Fibroblast of lung (primary cell): Measurements from ENCODE around the gene OR10P1. TPM values are rescaled to one million over a fixed set of nuclear protein-coding genes. Genes with fewer than 3 reads are reported as not detected.
A peak's percentile ranks its signal among the peaks of the same experiment; 100 is the strongest.

Experiments used
- DNase-seq, 2 donors: peaks; one replicate each; pipeline versions ENCODE4 v3.0.0 to v3.0.0-alpha.2; 2010; ENCODE audit warnings: low read depth in 2 of 2
- H2AFZ ChIP-seq: 2 replicates; pipeline ENCODE4 v1.5.1; 2012; ENCODE audit warnings: low read length, control low read depth, inconsistent platforms
- H3K27ac ChIP-seq: 2 replicates; pipeline ENCODE4 v1.5.1; 2011; ENCODE audit warnings: low read length, control low read depth; ENCODE audit not compliant: insufficient read depth
- H3K27me3 ChIP-seq: 2 replicates; pipeline ENCODE4 v1.5.1; 2011; ENCODE audit warnings: mild to moderate bottlenecking, low read length; ENCODE audit not compliant: control insufficient read depth, insufficient read depth
- H3K36me3 ChIP-seq: 2 replicates; pipeline ENCODE4 v1.5.1; 2011; ENCODE audit warnings: low read length; ENCODE audit not compliant: control insufficient read depth, insufficient read depth
- H3K4me1 ChIP-seq: 2 replicates; pipeline ENCODE4 v1.5.1; 2011; ENCODE audit warnings: low read length; ENCODE audit not compliant: control insufficient read depth, insufficient read depth; ENCODE audit errors: extremely low read depth
- H3K4me2 ChIP-seq: 2 replicates; pipeline ENCODE4 v1.5.1; 2011; ENCODE audit warnings: low read length, control low read depth; ENCODE audit not compliant: insufficient read depth; ENCODE audit errors: extremely low read depth
- H3K4me3 ChIP-seq, 4 experiments: fragments of 200-600 bp in 1 of 4; sonication (generic) in 1 of 4; replicated peaks in 1 of 4; 2 replicates each; pipeline ENCODE4 v1.5.1; 2011 to 2016; ENCODE audit warnings: low read length in 4 of 4, low read depth in 3 of 4, mild to moderate bottlenecking in 3 of 4, control low read depth in 2 of 4, inconsistent platforms in 1 of 4, mixed read lengths in 1 of 4; ENCODE audit not compliant: insufficient read depth in 1 of 4; ENCODE audit errors: control extremely low read depth in 1 of 4
- H3K79me2 ChIP-seq: 2 replicates; pipeline ENCODE4 v1.5.1; 2012; ENCODE audit warnings: mild to moderate bottlenecking, low read length, inconsistent platforms; ENCODE audit not compliant: control insufficient read depth, insufficient read depth
- H3K9ac ChIP-seq: 2 replicates; pipeline ENCODE4 v1.5.1; 2011; ENCODE audit warnings: mild to moderate bottlenecking, low read length, control low read depth; ENCODE audit not compliant: insufficient read depth
- H3K9me3 ChIP-seq: 2 replicates; pipeline ENCODE4 v1.5.1; 2012; ENCODE audit warnings: low read depth, low read length; ENCODE audit not compliant: control insufficient read depth, insufficient read depth
- H4K20me1 ChIP-seq: 2 replicates; pipeline ENCODE4 v1.5.1; 2011; ENCODE audit warnings: low read length; ENCODE audit not compliant: control insufficient read depth, insufficient read depth; ENCODE audit errors: extremely low read depth
- EZH2 ChIP-seq: IDR thresholded peaks from 2 replicates; pipeline ENCODE4 v1.5.1; 2012; ENCODE audit warnings: low read length, control low read depth, mild to moderate bottlenecking; ENCODE audit errors: missing control alignments
- polyA plus RNA-seq, 2 donors: library from polyadenylated mRNA; depleted of rRNA in 1 of 2; stranded (reverse) in 1 of 2; unstranded in 1 of 2; fragments of >200 nt; gene quantifications; 2 replicates each; pipeline ENCODE4 v1.2.1, GENCODE V29; 2011 to 2012; ENCODE audit warnings: missing spikeins in 1 of 2
- total RNA-seq: library from RNA; depleted of rRNA; stranded (reverse); fragments of >200 nt; gene quantifications from 2 replicates; pipeline ENCODE4 v1.2.1, GENCODE V29; 2014
- TF ChIP-seq, protein P1 (sequence below), 2 donors: IDR thresholded peaks in 1 of 2; conservative IDR thresholded peaks in 1 of 2; 1 replicate in 1 of 2; 2 replicates in 1 of 2; pipeline ENCODE4 v1.5.1; 2011 to 2012; ENCODE audit warnings: low read length in 2 of 2, control low read depth in 1 of 2, inconsistent platforms in 1 of 2, low read depth in 1 of 2, mild to moderate bottlenecking in 1 of 2

OR10P1 gene
- total and polyA plus RNA-seq, 2 donors (not counting 1 experiment from before 2014, with no cell fraction given): not detected

GRCh38 chr12:55612646-55613045 is 24.0 kb upstream of the OR10P1 start:
- Histone ChIP-seq H4K20me1 (no peaks in the 10 kb centered on the region), H3K27ac (no peak overlapping the region)
- no peak for DNase-seq

DNA sequence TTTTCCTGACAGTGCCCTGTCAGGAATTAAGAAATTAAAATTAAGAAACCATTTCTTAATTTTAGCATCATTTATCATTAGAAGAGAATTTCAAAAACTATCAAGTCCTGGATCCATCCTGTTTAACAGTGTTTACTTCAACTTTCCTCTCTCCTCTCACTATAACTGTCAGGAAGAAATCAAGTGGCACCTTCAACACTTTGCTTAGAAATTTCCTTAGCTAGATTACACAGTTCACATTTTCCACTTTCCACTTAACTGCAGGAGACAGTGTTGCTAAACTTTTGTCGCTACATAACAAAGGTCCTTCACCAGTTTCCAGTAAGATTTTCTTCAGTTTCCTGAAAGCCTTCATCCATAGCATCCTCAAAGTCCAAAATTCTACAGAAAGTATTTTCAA is 21.9 kb upstream of the OR10P1 start:
- Histone ChIP-seq H3K36me3 (no peaks in the 10 kb centered on the region), H3K27me3 (no peaks in the 10 kb centered on the region), H3K4me1 (no peaks in the 10 kb centered on the region), H3K27ac (no peak overlapping the region), H3K9me3 (no peaks in the 10 kb centered on the region), H3K79me2 (no peaks in the 10 kb centered on the region), H3K9ac (no peak overlapping the region), H3K4me3 (no peak overlapping the region), H2AFZ (no peak overlapping the region), H4K20me1 (no peaks in the 10 kb centered on the region), H3K4me2 (no peak overlapping the region)
- no peak for TF ChIP-seq EZH2
- TF ChIP-seq, protein P1, sequence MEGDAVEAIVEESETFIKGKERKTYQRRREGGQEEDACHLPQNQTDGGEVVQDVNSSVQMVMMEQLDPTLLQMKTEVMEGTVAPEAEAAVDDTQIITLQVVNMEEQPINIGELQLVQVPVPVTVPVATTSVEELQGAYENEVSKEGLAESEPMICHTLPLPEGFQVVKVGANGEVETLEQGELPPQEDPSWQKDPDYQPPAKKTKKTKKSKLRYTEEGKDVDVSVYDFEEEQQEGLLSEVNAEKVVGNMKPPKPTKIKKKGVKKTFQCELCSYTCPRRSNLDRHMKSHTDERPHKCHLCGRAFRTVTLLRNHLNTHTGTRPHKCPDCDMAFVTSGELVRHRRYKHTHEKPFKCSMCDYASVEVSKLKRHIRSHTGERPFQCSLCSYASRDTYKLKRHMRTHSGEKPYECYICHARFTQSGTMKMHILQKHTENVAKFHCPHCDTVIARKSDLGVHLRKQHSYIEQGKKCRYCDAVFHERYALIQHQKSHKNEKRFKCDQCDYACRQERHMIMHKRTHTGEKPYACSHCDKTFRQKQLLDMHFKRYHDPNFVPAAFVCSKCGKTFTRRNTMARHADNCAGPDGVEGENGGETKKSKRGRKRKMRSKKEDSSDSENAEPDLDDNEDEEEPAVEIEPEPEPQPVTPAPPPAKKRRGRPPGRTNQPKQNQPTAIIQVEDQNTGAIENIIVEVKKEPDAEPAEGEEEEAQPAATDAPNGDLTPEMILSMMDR (conservative IDR thresholded peaks at IDR 0.05 in 1 of 2, IDR thresholded peaks at IDR 0.05 in 1 of 2; ENCODE audit: low read depth in 1 of 2, low read length in 2 of 2): no peak
- DNase-seq: no peak

More at GRCh38 chr12:55612646-55613045, 24.0 kb upstream of the OR10P1 start:
- no peak for TF ChIP-seq EZH2
- TF ChIP-seq, protein P1 (conservative IDR thresholded peaks at IDR 0.05 in 1 of 2, IDR thresholded peaks at IDR 0.05 in 1 of 2; ENCODE audit: low read depth in 1 of 2, low read length in 2 of 2): no peak
- no peak overlapping the region for H3K4me2 ChIP-seq
- no peak overlapping the region for H3K9ac ChIP-seq
- no peaks in the 10 kb centered on the region for H3K27me3 ChIP-seq
- H3K4me1 ChIP-seq: no peaks in the 10 kb centered on the region
- H3K36me3 ChIP-seq: no peaks in the 10 kb centered on the region
- H3K79me2 ChIP-seq: no peaks in the 10 kb centered on the region
- H3K9me3 ChIP-seq: no peaks in the 10 kb centered on the region
- H3K4me3 ChIP-seq: no peak overlapping the region
- H2AFZ ChIP-seq: no peak overlapping the region

DNA sequence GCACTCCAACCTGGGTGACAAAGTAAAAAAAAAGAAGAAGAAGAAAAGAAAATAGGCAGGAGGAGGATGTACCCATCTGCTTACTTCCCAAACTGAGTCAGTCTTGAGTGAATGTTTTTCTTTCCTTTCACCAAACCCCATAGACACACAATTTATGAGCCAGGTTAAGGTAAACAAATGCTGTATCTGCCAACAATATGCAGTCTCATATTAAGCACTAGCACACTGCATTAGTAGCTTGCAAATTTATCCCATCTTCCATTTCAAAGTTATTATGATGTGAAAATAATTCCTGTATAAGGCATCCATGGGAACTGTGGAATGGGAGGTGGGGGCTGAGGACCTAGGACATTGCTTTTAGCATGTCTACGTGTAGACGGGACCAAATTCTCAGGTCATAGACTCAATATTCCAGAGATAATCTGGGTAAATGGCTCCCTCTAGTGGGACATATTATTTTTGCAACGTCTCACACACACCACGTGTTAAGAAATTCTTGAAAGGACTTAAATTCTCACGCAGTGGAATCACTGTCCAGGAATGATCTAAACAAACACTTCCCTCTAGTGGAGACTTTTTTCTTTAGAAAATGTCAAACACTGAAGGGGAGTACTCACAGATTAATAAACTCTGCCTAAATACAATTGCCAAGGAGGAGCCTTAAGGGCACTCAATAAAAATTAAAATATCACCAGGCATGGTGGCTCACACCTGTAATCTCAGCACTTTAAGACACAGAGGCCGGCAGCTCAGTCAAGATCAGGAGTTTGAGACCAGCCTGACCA is 17.1 kb upstream of the OR10P1 start:
- no peaks in the 10 kb centered on the region for H3K9me3 ChIP-seq
- H3K27ac ChIP-seq: no peak overlapping the region
- no peaks in the 10 kb centered on the region for H3K27me3 ChIP-seq
- DNase-seq: peak; percentile 88 to 94
- no peaks in the 10 kb centered on the region for H3K79me2 ChIP-seq
- no peak overlapping the region for H3K4me2 ChIP-seq
- no peak overlapping the region for H3K9ac ChIP-seq
- H3K4me3 ChIP-seq: no peak overlapping the region
- TF ChIP-seq, protein P1 (conservative IDR thresholded peaks at IDR 0.05 in 1 of 2, IDR thresholded peaks at IDR 0.05 in 1 of 2; ENCODE audit: low read depth in 1 of 2, low read length in 2 of 2): peak; percentile 70 to 72
- no peak for TF ChIP-seq EZH2
- H4K20me1 ChIP-seq: no peaks in the 10 kb centered on the region
- H3K36me3 ChIP-seq: no peaks in the 10 kb centered on the region
- no peak overlapping the region for H2AFZ ChIP-seq
- no peaks in the 10 kb centered on the region for H3K4me1 ChIP-seq
